LNCaP clone FGC (cell line): ENCODE measurements around the gene GNA14.
A peak's percentile ranks its signal among the peaks of the same experiment; 100 is the strongest.
"Not testable (repeated sequence)": the region's sequence is repeated elsewhere in the genome, so short reads cannot be mapped to it uniquely, and the experiment has no call there.

ENCODE experiments used
- DNase-seq: peaks from one replicate; pipeline ENCODE4 v3.0.0-alpha.2; 2011; ENCODE audit warnings: low read depth
- H3K4me3 ChIP-seq: 2 replicates; pipeline ENCODE4 v1.5.1; 2011; ENCODE audit warnings: mild to moderate bottlenecking, low read depth, low read length, control low read depth
- CTCF ChIP-seq: IDR thresholded peaks from 2 replicates; pipeline ENCODE4 v1.5.1; 2012; ENCODE audit warnings: mild to moderate bottlenecking; ENCODE audit not compliant: control insufficient read depth, insufficient read depth; ENCODE audit errors: extremely low read depth

The GNA14 gene

GRCh38 chr9:77648234-77649108 is at the start of gene GNA14:
GNA14 (minus strand) TSS chr9:77648322; CDS start chr9:77647793, 529 bp downstream.
- TF ChIP-seq CTCF = no peak
- peak within 1 kb of the TSS; percentile 33 for H3K4me3 ChIP-seq
- DNase-seq = peak; percentile 55

GRCh38 chr9:77697238-77697984 is 49.3 kb upstream of the GNA14 start:
- no peak for DNase-seq

GRCh38 chr9:77690723-77691122 is 42.6 kb upstream of the GNA14 start:
- H3K4me3 ChIP-seq, DNase-seq: not testable (repeated sequence)

More at GRCh38 chr9:77697238-77697984, 49.3 kb upstream of the GNA14 start:
- no peak overlapping the region for H3K4me3 ChIP-seq
- TF ChIP-seq CTCF = no peak

GRCh38 chr9:77690119-77690518 is 42.0 kb upstream of the GNA14 start:
- not testable (repeated sequence) for H3K4me3 ChIP-seq, DNase-seq

- H3K4me3 ChIP-seq, DNase-seq: not testable (repeated sequence)
Measured at GRCh38 chr9:77687737-77688136, 39.6 kb upstream of the GNA14 start.

- no peak overlapping the region for H3K4me3 ChIP-seq
- TF ChIP-seq CTCF = no peak
- no peak for DNase-seq
Measured at GRCh38 chr9:77680581-77680980, 32.5 kb upstream of the GNA14 start.

GRCh38 chr9:77679661-77680368 is 31.7 kb upstream of the GNA14 start:
- H3K4me3 ChIP-seq = no peak overlapping the region
- no peak for TF ChIP-seq CTCF
- no peak for DNase-seq

GRCh38 chr9:77679088-77679487 is 31.0 kb upstream of the GNA14 start:
- no peak for DNase-seq
- no peak for TF ChIP-seq CTCF
- no peak overlapping the region for H3K4me3 ChIP-seq
